NCI-H460 (cell line): ENCODE results near the gene NAV2. TPM values are rescaled to one million over a fixed set of nuclear protein-coding genes. Genes with fewer than 3 reads are reported as not detected.

Source experiments
- DNase-seq: peaks from one replicate; pipeline ENCODE4 v3.0.0-alpha.2; 2016; ENCODE audit warnings: low read depth; ENCODE audit errors: extremely low read depth
- polyA plus RNA-seq: library from polyadenylated mRNA; depleted of rRNA; stranded (reverse); fragments of >200 nt; gene quantifications from 2 replicates; pipeline ENCODE4 v1.2.3, GENCODE V29; 2014; cell fraction: nucleus; rRNA removed
- total RNA-seq: library from RNA; depleted of rRNA; stranded (reverse); fragments of >200 nt; shearing (Covaris generic); gene quantifications from 2 replicates; pipeline ENCODE4 v1.2.3, GENCODE V29; 2014; rRNA removed

The NAV2 gene
- 15.6 and 19.9 TPM in 2 replicates for total RNA-seq
- 3.3 and 4.5 TPM in 2 replicates for polyA plus RNA-seq

DNA sequence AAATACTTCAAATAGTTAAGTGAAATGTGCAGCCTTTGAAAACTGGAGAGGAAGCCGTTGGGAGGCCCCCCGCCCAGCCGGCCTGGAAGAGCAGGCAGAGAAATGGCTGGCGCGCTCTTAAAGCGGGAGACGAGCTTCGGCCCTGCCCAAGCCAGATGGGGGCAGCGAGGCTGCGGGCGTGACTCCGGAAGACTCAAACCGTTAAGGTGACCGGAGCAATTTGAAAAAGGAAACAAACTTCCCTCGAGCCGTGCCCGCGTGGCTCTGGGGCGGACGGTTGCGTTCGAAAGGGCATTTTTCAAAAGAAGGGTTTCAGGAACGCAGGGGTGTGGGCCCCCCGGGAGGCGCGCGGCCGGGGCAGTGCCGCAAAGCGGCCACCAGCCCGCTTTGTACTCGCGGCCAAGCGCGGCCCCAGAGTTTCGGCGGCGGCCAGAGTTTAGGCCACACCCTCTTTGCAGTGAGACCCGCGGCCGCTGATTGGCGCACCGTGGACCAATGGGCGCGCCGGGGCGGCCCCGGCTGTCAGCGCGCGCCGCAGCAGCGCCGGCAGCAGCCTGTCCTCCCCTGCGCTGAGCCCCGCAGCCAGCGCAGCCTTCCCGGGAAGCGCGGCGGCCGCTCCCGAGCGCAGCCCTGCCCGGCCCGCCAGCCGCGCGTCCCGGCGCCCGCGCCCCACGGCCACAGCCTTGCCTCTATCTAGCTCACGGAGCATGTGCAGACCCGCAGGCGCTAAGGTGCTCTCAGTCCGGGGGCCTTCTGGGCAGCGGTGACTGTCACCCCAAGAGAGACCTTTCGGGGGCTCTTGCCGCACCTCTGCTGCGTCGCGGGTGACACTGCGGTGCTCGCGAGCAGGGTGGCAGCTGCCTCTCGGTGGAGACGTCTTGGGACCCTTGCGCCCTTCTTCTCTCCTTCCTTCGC is at the start of gene NAV2:
Gene NAV2 (plus strand): TSS at position 557 of the 915 bp plus-strand sequence. CDS start 859 bp downstream, outside the sequence.
- DNase-seq: peak; percentile 81

GRCh38 chr11:19663206-19663605 is 49.4 kb upstream of the NAV2 start:
- no peak for DNase-seq

GRCh38 chr11:19664886-19665548 is 47.6 kb upstream of the NAV2 start:
- no peak for DNase-seq

- no peak for DNase-seq
Measured at GRCh38 chr11:19666951-19667350, 45.7 kb upstream of the NAV2 start.

DNA sequence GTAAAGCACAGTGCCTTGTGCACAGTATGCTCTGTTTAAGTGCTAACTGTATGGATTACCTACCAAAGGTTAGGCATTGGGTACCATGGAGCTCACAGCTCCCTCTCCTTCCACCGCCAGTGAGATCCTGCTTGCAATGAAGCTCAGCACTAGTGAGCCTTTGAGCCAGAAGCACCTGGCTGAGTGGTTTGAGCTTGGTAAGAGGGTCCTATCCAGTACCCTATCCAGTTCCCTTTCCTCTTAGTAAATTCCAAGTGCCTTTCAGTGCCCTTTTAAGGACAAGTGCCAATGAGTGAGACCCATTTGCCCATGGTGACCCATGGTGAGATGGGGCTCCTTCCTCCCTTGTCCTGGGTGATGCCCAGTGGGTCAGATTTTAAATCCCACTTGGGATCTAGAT is 43.1 kb upstream of the NAV2 start:
- no peak for DNase-seq

- DNase-seq: peak; percentile 0
Measured at GRCh38 chr11:19670030-19670791, 42.4 kb upstream of the NAV2 start.

- DNase-seq: no peak
Measured at GRCh38 chr11:19672586-19673206, 39.9 kb upstream of the NAV2 start.

GRCh38 chr11:19673924-19674729 is 38.5 kb upstream of the NAV2 start:
- no peak for DNase-seq

- no peak for DNase-seq
Measured at GRCh38 chr11:19674836-19675235, 37.8 kb upstream of the NAV2 start.

GRCh38 chr11:19675397-19675796 is 37.2 kb upstream of the NAV2 start:
- DNase-seq: no peak

- DNase-seq: no peak
Measured at GRCh38 chr11:19676475-19677380, 35.9 kb upstream of the NAV2 start.

GRCh38 chr11:19677381-19678080 is 35.1 kb upstream of the NAV2 start:
- no peak for DNase-seq

- peak; percentile 27 for DNase-seq
Measured at GRCh38 chr11:19679952-19680828, 32.4 kb upstream of the NAV2 start.

- no peak for DNase-seq
Measured at GRCh38 chr11:19680829-19681368, 31.7 kb upstream of the NAV2 start.

- no peak for DNase-seq
Measured at GRCh38 chr11:19683141-19683805, 29.4 kb upstream of the NAV2 start.

DNA sequence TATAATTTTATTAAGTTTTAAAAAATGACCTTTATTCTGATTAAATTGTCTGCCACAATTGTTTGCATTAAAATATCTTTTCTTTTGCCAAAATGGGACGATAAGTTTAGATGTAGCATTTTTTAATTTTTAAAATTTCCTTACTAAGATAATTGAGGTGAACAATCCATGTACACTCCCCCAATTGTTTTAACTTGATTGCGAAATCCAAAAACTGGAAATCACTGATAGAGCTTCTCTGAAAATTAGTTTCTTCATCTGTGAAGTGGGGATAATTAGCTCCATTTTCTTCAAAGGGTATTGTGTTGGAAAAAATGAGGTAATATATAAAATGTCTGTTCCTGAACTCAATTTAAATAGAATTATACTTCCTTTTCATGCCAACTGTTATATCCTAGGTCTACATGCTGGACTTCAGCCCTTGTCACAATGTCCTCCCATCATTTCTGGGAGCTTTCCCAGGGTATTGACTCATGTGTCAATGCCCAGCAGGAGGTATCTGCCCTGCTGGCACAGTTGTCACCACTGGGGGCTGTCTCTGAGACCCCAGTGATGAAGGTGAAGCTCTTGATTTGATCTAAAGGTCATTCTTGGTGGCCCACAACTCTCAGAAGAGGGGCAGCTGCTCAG is 28.7 kb upstream of the NAV2 start:
- no peak for DNase-seq
